ENCODE data around the gene ANKRD62.
"Not testable (repeated sequence)": the region's sequence is repeated elsewhere in the genome, so short reads cannot be mapped to it uniquely, and the experiment has no call there.

ANKRD62 gene

DNA sequence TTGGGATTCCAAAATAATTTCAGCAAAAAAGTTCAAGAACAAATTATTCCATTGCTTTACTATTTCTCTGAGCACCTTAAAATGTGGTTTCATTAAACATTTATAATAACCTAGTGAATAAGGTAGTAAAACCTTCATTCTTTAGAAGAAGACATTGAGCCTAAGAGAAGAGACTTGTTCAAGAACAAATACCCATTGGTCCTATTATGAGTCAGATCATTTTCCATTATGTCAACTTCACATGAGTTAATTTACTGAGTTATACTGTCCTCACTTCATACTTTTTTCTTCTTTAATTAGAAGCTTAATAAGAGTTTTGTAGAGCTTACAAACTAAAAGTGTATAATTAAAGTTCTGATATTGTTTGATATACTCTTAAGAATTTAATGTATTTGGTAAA, 5.5 kb downstream of the ANKRD62 start:
- DNase-seq (ENCODE audit: low read depth): no peak

DNA sequence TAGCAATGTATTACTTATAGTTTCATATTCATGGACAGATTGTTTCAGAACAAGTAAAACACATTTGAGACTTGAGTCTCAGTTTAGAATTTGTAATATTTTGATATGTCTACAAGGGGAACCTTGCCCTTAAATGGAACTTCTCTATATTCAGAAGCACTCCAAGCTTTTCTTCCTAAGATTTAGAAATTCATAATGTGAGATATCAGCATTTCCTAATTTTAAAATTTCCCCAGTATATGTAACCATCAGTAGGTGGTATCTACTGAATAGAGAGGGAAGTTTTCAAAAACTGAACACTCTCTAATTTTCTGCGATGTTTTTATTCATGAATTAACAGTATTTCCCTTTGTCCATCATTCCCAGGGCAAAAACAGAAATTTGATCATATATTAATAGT, 7.6 kb downstream of the ANKRD62 start:
- no peak for DNase-seq (ENCODE audit: low read depth)

DNA sequence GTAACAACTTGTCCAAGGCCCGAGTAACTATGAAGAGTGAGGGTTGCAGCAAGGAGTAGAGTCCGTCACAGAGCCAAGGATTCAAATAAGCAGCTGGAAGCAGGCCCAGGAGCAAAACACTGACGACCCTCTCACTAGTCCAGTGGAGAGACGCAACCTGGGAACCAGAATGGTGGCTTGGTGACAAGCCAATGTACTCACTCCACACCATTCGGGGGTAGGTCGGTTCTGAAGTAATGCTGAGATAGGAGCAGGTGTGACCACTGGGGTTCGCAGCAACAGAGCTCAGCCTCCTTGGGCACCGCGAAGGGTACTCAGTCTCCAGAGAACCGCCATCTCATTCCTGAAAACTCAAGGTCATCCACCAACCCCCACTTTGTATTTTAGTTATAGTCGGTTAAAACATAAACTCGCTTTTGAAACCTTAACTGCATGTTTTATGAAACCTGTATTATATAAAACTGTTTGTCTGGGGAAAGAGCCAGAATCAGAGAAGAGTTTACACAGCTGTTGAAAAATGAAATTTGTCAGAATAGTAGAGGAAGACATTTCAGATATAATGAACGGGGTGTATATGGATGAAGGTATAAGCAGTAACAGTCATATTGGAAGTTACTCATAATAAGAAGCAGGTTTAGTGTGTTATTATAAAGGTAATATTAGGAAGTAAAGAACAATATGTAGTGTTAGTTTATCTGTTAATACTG, 8.6 kb downstream of the ANKRD62 start:
- DNase-seq (ENCODE audit: low read depth): no peak

- DNase-seq (ENCODE audit: low read depth): no peak
Observed at GRCh38 chr18:12106471-12106870, 12.8 kb downstream of the ANKRD62 start.

GRCh38 chr18:12109836-12110235, 16.2 kb downstream of the ANKRD62 start:
- DNase-seq (ENCODE audit: low read depth): no peak

GRCh38 chr18:12113999-12114646, 20.5 kb downstream of the ANKRD62 start:
- no peak for DNase-seq (ENCODE audit: low read depth)

DNA sequence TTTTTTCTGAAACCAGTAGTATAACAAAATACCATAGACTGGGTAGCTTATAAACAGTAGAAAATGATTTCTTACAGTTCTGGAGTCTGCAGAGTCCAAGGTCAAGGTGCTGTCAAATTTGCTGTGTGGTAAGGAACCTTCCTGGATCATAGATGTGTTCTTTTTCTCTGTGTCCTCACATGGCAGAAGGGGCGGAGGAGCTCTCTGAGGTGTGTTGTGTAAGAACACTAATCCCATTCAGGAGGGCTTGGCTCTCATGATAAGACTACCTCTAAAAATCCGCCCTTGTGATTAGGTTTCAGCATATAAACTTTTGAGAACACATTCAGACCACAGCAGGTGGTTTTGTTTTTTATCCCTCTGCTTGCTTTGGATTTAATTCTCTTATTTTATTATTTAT, 25.7 kb downstream of the ANKRD62 start:
- no peak for DNase-seq (ENCODE audit: low read depth)

DNA sequence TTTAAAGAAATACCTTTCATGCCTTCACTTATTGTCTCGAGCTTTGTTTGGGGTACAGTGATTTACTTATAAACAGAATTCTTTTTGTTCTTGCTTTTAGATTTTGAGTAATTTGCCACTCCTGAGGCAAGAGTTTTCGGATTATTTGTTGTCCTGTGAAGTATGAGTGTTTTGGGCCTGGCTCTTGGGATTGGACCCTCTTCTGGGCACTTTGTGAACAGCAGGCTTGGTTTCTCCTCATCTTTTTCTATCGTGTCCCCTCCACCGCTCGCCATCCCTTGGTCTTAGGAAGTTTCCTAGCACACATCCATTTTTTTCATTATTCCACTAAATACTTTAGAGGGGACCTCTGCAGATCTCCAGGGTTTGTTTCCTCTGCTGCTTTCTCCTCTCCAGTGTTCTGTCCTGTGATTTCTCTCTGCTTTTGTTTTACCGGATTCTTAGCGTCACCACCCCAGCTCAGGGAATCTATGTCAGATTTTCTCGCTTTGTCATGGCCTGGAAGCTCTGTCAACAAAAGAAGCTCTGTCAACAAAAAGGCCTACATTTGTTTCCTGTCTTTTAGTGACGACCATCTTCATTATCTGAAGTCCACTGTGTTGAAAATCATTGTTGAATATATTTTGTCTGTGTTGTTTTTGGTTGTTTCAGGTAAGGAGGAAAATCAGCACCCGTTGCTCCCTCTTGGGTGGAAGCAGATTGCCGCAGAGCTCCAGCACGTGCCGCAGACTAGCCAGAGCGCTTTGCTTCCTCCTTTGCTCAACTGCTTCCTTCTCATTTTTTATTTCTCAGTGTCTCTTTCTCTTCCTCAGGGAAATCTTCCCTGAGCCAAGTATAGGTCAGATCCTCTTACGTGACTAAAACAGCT, 27.8 kb downstream of the ANKRD62 start:
- DNase-seq (ENCODE audit: low read depth): no peak

DNA sequence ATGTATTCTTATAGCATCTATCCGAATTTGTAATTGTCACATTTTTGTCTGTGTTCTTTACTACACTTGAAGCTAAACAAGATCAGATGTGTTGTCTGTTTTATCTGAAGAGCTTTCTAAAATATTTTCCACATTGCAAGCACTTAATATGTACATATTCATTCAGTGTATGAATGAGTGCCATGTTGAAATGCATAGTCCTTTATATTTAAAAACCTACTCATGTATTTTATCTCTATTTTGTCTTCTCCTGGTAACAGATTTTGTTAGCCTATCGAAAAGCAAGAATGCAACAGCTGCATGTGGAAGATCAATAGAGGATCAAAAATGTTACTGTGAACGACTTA, 28.4 kb downstream of the ANKRD62 start:
- DNase-seq (ENCODE audit: low read depth): not testable (repeated sequence)

DNA sequence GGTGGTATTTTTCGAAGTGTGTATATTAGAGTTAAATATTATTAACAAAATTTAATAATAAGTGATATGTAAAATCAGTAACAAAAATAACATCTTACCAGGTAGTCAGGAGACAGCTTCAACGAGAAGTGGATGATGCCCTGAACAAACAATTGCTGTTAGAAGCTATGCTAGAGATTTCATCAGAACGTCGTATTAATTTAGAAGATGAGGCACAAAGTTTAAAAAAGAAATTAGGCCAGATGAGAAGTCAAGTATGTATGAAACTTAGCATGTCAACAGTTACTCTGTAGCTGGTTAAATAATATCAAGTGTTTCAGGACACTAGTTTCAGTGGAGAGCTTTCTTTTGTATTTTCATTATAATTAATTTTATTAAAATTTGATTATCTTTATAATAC, 34.0 kb downstream of the ANKRD62 start:
- not testable (repeated sequence) for DNase-seq (ENCODE audit: low read depth)

DNA sequence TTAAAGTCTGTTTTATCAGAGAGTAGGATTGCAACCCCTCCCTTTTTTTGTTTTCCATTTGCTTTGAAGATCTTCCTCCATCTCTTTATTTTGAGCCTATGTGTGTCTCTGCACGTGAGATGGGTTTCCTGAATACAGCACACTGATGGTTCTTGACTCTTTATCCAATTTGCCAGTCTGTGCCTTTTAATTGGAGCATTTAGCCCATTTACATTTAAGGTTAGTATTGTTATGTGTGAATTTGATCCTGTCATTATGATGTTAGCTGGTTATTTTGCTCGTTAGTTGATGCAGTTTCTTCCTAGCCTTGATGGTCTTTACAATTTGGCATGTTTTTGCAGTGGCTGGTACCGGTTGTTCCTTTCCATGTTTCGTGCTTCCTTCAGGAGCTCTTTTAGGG, 45.2 kb downstream of the ANKRD62 start:
- not testable (repeated sequence) for DNase-seq (ENCODE audit: low read depth)

- DNase-seq (ENCODE audit: low read depth): not testable (repeated sequence)
Observed at GRCh38 chr18:12140866-12141265, 47.2 kb downstream of the ANKRD62 start.

DNA sequence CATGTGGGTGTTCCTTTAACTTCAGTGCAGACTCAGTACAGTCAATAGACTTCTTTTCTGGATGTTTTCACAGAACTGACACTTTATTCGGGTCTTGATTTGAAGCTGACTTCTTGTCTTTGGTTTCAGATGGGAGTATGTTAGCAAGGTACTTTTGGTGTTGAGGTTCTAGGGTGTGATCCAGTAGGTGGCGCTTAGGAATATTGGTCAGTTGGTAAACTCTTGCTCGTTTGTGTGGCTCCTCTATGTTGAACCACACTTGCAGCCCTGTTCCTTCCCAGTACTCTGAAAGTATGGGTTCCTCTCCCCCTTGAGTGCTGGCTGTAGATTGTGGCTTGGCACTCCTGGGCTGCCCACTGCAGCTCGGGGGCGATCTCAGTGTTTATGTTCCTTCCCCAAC, 48.1 kb downstream of the ANKRD62 start:
- not testable (repeated sequence) for DNase-seq (ENCODE audit: low read depth)

- DNase-seq (ENCODE audit: low read depth): not testable (repeated sequence)
Observed at GRCh38 chr18:12149431-12149830, 55.8 kb downstream of the ANKRD62 start.

DNA sequence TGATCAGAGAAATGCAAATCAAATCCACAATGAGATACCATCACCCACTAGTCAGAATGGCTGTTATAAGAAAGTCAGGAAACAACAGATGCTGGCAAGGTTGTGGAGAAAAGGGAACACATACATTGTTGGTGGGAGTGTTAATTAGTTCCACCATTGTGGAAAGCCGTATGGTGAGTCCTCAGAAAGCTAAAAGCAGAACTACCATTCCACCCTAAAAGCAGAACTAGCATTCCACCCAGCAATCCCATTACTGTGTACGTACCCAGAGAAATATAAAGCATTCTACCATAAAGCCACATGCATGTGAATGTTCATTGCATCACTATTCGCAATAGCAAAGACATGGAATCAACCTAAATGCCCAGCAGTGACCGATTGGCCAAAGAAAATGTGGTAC, 60.7 kb downstream of the ANKRD62 start:
- DNase-seq (ENCODE audit: low read depth): no peak

DNA sequence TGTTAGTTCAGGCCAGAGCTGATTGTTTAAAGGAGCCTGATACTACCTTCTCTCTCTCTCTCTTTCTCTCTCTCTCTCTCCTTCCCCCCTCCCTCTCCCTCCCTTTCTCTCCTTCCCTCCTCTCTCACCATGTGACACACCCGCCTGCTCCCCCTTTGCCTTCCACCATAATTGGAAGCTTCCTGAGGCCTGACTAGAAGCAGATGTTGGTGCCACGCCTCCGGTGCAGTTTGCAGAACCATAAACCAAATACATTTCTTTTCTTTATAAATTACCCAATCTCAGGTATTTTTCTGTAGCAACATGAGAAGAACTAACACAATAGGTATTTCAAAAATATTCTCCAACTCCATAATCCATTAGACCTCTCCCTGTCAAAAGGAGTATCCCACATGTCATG, 62.4 kb downstream of the ANKRD62 start:
- DNase-seq (ENCODE audit: low read depth): no peak

GRCh38 chr18:12159446-12159845, 65.8 kb downstream of the ANKRD62 start:
- DNase-seq (ENCODE audit: low read depth): no peak

- DNase-seq (ENCODE audit: low read depth): no peak
Observed at GRCh38 chr18:12162786-12163185, 69.1 kb downstream of the ANKRD62 start.

- no peak for DNase-seq (ENCODE audit: low read depth)
Observed at GRCh38 chr18:12165038-12165768, 71.6 kb downstream of the ANKRD62 start.

All from activated T-cell treated with anti-CD3 and anti-CD28 coated beads for 48 hours (primary cell).